CD4-positive, alpha-beta T cell treated with Interleukin-17A for 1 hour (primary cell): ENCODE results near the gene TTC23.
A peak's percentile ranks its signal among the peaks of the same experiment; 100 is the strongest.
"Not testable (repeated sequence)": the region's sequence is repeated elsewhere in the genome, so short reads cannot be mapped to it uniquely, and the experiment has no call there.

Source experiments
- DNase-seq: peaks from one replicate; pipeline ENCODE4 v3.0.0-alpha.2; 2020

The TTC23 gene

DNA sequence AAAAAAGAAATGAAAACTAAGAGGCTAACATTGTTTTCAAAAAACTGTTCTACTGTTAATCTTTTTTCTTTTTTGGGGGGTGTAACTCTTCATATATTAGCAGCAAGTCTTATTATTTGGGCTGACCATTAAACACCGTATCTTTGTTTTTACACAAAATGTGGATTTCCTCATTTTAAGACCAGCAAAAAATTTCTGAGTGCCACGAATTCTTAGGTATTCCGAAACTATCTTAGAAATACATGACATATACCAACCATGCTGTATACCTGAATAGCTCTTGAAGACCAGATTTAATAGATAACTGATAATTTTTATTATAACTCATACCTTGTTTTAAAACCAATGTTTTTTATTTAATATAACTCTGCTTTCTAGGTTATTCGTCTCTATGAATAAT is 620 bp upstream of the TTC23 start:
- no peak for DNase-seq

- no peak for DNase-seq
Observed at GRCh38 chr15:99248000-99248715, 1.2 kb downstream of the TTC23 start.

DNA sequence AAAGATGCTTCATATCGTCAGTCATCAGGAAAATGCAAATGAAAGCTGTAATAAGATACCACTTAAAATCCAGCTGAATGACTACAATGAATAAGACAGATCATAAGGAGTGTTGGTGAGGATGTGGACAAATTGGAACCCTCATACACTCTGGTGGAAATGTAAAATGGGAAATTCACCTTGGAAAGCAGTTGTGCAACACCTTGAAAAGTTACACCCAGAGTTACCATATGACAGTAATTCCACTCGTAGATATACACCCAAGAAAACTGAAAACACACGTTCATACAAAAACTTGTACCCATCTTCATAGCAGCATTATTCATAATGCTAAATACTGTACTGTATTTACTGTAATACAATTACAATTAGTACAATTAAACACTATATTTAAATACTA is 2.3 kb downstream of the TTC23 start:
- DNase-seq = no peak

DNA sequence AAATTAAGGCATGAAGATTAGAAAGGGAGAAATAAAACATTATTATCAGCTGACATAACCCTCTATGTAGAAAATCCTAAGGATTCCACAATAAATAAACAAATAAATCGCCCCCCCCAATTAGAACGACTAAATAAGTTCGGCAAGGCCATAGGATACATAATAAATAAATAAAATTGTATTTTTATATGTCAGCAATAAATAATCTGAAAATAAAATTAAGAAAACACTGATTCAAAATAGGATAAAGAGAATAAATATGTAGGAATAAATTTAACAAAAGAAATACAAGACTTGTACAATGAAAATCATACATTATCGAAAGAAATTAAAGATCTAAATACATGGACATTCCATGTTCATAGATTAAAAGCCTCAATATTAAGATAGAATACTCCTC is 5.1 kb downstream of the TTC23 start:
- no peak for DNase-seq

DNA sequence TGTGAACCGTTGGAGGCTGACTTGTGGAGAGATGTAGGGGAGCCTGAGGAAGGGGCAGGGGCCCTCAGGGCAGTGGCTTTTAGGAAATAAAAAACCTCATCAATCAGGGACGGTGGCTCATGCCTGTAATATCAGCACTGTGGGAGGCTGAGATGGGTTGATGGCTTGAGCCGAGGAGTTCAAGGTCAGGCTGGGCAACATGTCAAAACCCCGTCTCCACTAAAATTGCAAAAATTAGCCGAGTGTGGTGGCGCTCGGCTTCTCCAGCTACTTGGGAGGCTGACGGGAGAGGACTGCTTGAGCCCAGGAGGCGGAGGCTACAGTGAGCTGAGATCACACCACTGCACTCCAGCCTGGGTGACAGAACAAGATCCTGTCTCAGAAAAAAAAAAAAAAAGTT is 7.6 kb downstream of the TTC23 start:
- no peak for DNase-seq

DNA sequence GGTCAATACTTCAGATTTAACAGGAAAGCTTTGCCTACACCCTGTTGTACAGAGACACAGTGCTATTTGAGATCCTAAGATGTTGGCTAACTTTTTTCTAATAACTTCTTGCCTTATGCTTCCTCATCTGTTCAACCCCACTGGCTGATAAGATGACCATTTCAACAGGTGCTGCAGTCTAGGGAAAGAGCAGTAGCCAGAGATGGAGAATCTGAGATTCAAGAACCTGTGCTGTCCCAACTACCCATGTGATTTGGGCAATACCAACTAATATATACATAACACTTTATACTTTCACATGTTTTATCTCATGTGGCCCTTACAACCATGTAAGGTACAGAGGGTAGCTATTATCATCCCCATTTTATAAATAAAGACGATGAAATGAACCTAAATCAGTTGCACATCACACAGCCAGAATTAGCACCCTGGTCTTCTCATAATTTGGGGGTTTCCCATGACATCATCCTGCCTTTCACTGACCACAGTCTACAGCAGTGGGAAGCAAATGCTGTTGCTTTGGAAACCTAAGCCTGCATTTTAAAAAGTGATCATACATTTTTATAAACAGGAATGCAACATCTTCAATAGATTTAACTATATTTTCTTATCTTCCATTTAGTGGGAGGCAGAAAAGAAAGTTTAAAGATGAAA is 9.7 kb downstream of the TTC23 start:
- DNase-seq = no peak

GRCh38 chr15:99238849-99239248 is 10.5 kb downstream of the TTC23 start:
- DNase-seq = no peak

GRCh38 chr15:99234160-99234559 is 15.2 kb downstream of the TTC23 start:
- DNase-seq = not testable (repeated sequence)

GRCh38 chr15:99232740-99233139 is 16.6 kb downstream of the TTC23 start:
- DNase-seq = no peak

GRCh38 chr15:99230867-99231266 is 18.5 kb downstream of the TTC23 start:
- DNase-seq = no peak

GRCh38 chr15:99228120-99228770 is 21.1 kb downstream of the TTC23 start:
- DNase-seq = no peak

DNA sequence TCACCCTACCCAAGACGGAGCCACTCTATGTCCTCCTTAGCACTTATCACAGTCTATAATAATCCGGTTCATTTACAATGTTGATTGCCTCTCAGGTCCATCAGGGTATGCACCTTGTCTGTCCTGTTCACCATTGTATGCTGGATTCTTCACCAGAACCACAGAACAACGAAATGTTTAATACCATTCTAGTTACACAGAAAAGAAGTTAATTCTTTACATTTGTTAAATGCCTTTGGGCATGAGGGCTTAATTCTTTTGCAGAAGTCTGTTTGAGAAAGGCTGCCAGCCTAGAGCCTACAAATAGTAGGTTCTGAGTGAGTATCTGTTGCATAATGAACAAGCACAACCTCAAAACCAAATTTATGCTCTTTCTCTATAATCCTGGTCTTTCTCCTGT is 22.6 kb downstream of the TTC23 start:
- DNase-seq = no peak

GRCh38 chr15:99224372-99225214 is 24.8 kb downstream of the TTC23 start:
- DNase-seq = no peak

- DNase-seq = peak; percentile 61
Observed at GRCh38 chr15:99213187-99213811, 36.1 kb downstream of the TTC23 start.

GRCh38 chr15:99212406-99212805 is 37.0 kb downstream of the TTC23 start:
- no peak for DNase-seq

- DNase-seq = no peak
Observed at GRCh38 chr15:99211926-99212325, 37.5 kb downstream of the TTC23 start.

DNA sequence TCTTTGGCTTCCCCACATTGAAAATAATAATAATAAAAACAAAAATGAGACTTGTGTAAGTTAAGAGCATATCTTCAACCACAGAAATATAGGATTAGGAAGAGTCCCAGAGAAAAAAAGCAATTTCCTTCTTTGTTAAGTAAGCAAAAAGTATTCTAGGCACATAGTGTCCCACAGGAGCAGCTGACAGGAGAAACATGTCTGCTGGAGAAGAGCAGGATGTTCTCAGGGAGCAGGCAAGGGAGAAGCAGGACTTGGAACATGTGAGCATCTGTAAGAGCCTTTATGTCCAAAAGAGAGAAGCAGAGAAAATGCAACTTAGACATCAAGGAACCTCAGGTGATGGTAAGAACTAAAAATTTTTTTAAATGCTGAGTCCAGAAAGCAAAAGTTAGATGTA is 39.0 kb downstream of the TTC23 start:
- no peak for DNase-seq

DNA sequence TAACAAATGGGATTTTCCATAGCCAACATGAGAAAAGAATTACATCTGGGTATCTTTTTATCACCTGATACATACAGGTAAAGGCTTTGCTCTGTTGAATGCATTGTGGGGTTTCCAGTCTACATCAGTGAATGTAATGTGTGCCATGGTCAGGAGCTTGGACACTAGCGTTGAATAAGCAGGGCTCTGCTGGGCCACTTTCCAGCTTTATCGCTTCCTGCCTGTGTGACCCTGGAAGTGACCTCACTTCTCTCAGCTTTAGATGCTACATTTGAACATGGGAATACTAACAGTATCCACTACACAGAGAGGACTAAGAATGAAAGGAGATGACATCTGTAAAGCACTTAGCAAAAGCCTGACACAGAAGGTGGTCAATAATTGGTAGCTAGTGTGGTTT is 40.1 kb downstream of the TTC23 start:
- no peak for DNase-seq

GRCh38 chr15:99207672-99208071 is 41.7 kb downstream of the TTC23 start:
- no peak for DNase-seq

GRCh38 chr15:99202176-99202552 is 47.2 kb downstream of the TTC23 start:
- no peak for DNase-seq

- DNase-seq = no peak
Observed at GRCh38 chr15:99201408-99202175, 47.8 kb downstream of the TTC23 start.

DNA sequence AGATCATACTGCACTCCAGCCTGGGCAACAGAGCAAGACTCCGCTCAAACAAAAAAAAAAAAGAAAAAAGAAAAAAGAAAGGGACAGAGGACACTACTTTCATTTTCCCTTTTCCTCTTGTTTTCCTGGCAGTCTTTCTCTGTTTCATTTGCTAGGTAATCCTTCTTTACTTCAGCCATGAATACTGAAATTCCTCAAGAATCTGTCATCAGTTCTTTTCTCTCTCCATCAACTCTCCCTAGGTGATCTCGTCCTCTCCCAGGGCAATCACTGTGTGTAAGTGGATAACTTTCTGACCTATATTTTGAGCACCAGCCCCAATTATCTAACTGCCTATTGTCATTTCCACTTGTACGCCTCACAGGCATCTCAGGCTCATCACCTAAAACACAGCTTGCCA is 51.5 kb downstream of the TTC23 start:
- DNase-seq = no peak
